A673 (cell line): Measurements from ENCODE around the gene SPATA6L. TPM values are rescaled to one million over a fixed set of nuclear protein-coding genes. Genes with fewer than 3 reads are reported as not detected.

Experiments
- BruUV-seq: library from RNA; stranded (reverse); fragments of 400-500 nt; replicated peaks from 2 replicates; lab custom pipeline; 2021; lab: Mats Ljungman, UMichigan
- CTCF ChIA-PET: fragments of 300-600 bp; sonication (Branson Sonifier 250); formaldehyde crosslinking; loops from one replicate; lab custom pipeline; 2022; ENCODE audit warnings: antibody characterized with exemption; lab: Charles Lee
- POLR2A ChIA-PET: fragments of 300-600 bp; sonication (Branson Sonifier 250); formaldehyde crosslinking; loops from one replicate; lab custom pipeline; 2022; ENCODE audit warnings: antibody characterized with exemption; ENCODE audit not compliant: low non-redundant PET; lab: Charles Lee
- DNase-seq: peaks from one replicate; pipeline ENCODE4 v3.0.0-alpha.2; 2015; ENCODE audit warnings: low spot score
- H3K27ac ChIP-seq: fragments of 200-600 bp; sonication (generic); 2 replicates; pipeline ENCODE4 v1.5.1; 2016; ENCODE audit warnings: mixed run types, low read depth, mild to moderate bottlenecking, mixed read lengths, antibody characterized with exemption, low read length; ENCODE audit not compliant: poor library complexity, severe bottlenecking
- H3K27me3 ChIP-seq: fragments of 200-600 bp; sonication (generic); replicated peaks from 2 replicates; pipeline ENCODE4 v1.6.1; 2017; ENCODE audit warnings: mixed run types, low read depth, mild to moderate bottlenecking, mixed read lengths, antibody characterized with exemption, low read length; ENCODE audit not compliant: insufficient read depth, poor library complexity
- H3K36me3 ChIP-seq: fragments of 200-600 bp; sonication (generic); 2 replicates; pipeline ENCODE4 v1.6.1; 2016; ENCODE audit warnings: mixed run types, mild to moderate bottlenecking, mixed read lengths, antibody characterized with exemption, low read length; ENCODE audit not compliant: insufficient read depth, poor library complexity, severe bottlenecking
- H3K4me1 ChIP-seq: fragments of 200-600 bp; sonication (generic); 2 replicates; pipeline ENCODE4 v1.6.1; 2017; ENCODE audit warnings: mixed run types, mild to moderate bottlenecking, mixed read lengths, antibody characterized with exemption, low read length; ENCODE audit not compliant: insufficient read depth, poor library complexity, severe bottlenecking
- H3K4me3 ChIP-seq: fragments of 200-600 bp; sonication (generic); 2 replicates; pipeline ENCODE4 v1.5.1; 2016; ENCODE audit warnings: low read depth, mixed run types, mild to moderate bottlenecking, mixed read lengths, low read length; ENCODE audit not compliant: poor library complexity, severe bottlenecking
- H3K9me3 ChIP-seq: fragments of 200-600 bp; sonication (generic); 2 replicates; pipeline ENCODE4 v1.6.1; 2016; ENCODE audit warnings: mixed run types, low read depth, mild to moderate bottlenecking, mixed read lengths, antibody characterized with exemption, low read length; ENCODE audit not compliant: poor library complexity, severe bottlenecking
- CTCF ChIP-seq: fragments of 300-800, 200-600 bp; sonication (generic); conservative IDR thresholded peaks from 2 replicates; pipeline ENCODE4 v1.5.1; 2017; ENCODE audit warnings: low read depth, mild to moderate bottlenecking, antibody characterized with exemption, low read length, moderate library complexity, mixed read lengths
- EZH2 ChIP-seq: fragments of 200-600 bp; sonication (generic); IDR thresholded peaks from 2 replicates; pipeline ENCODE4 v1.6.1; 2017; ENCODE audit warnings: borderline replicate concordance, low read depth, mild to moderate bottlenecking, mixed read lengths, antibody characterized with exemption, low read length; ENCODE audit not compliant: poor library complexity, severe bottlenecking
- intact Hi-C: fragments of 100-400 bp; cut with micrococcal nuclease; formaldehyde crosslinking; loops from one replicate; pipeline ENCODE4 v1.10.0; 2022; ENCODE audit not compliant: unreplicated experiment
- total RNA-seq: library from RNA; stranded (reverse); gene quantifications from 2 replicates; pipeline ENCODE4 v1.2.3, GENCODE V29; 2021

The SPATA6L gene
- total RNA-seq, 1 experiment from 2014 or later = 21.2 TPM

- Histone ChIP-seq H3K36me3 (peaks cover 18% of the 10 kb centered on the region), H3K27ac (peak overlapping the region; percentile 98), H3K4me1 (peaks cover 25% of the 10 kb centered on the region), H3K9me3 (no peaks in the 10 kb centered on the region), H3K4me3 (peak overlapping the region; percentile 79), H3K27me3 (no peaks in the 10 kb centered on the region)
- ChIA-PET POLR2A (no interaction called here), CTCF (interaction anchor here (0.6 kb wide), 1 partner anchor 81 kb away, joined by 3 read pairs; no protein-coding TSS in a partner anchor)
- peak; percentile 59 for DNase-seq
- no peak for TF ChIP-seq EZH2
- TF ChIP-seq CTCF = no peak
- intact Hi-C loops = loop anchor here (1.0 kb wide), 1 partner anchor 16 kb away; the partner anchor contains the start of gene CDC37L1
- BruUV-seq = no TSS peak
Measured at GRCh38 chr9:4662989-4663792, 3.1 kb downstream of the SPATA6L start.

GRCh38 chr9:4662108-4662988 lies 3.9 kb downstream of the SPATA6L start, which contains the start of gene PLPP6:
Gene PLPP6 (plus strand): TSS chr9:4662294. CDS start chr9:4662376, 82 bp downstream.
- peaks cover 18% of the 10 kb centered on the region for H3K36me3 ChIP-seq
- POLR2A ChIA-PET = no interaction called here
- peak; percentile 57 for TF ChIP-seq CTCF
- no peak for TF ChIP-seq EZH2

GRCh38 chr9:4661611-4662010 lies 4.7 kb downstream of the SPATA6L start:
- intact Hi-C loops = loop anchor here (1.0 kb wide), 1 partner anchor 18 kb away; the partner anchor contains the start of gene CDC37L1
- Histone ChIP-seq H3K4me1 (peaks cover 29% of the 10 kb centered on the region), H3K27ac (peak overlapping the region; percentile 98), H3K27me3 (no peaks in the 10 kb centered on the region), H3K9me3 (no peaks in the 10 kb centered on the region), H3K36me3 (peaks cover 18% of the 10 kb centered on the region), H3K4me3 (peak overlapping the region; percentile 79)
- CTCF ChIA-PET = no interaction called here
- TF ChIP-seq EZH2 (no peak), CTCF (no peak)
- DNase-seq = peak; percentile 52
- BruUV-seq = TSS peak; percentile 14
- POLR2A ChIA-PET = no interaction called here

More at GRCh38 chr9:4662108-4662988, 3.9 kb downstream of the SPATA6L start, which contains the start of gene PLPP6:
- Histone ChIP-seq H3K4me3 (peak within 1 kb of the TSS; percentile 79), H3K4me1 (peaks cover 28% of the 10 kb centered on the region), H3K27ac (peak within 1 kb of the TSS; percentile 98), H3K9me3 (no peaks in the 10 kb centered on the region), H3K27me3 (no peaks in the 10 kb centered on the region)
- intact Hi-C loops = loop anchor here (1.0 kb wide), 1 partner anchor 17 kb away; the partner anchor contains the start of gene CDC37L1
- peak; percentile 93 for DNase-seq
- no TSS peak for BruUV-seq
- CTCF ChIA-PET = interaction anchor here (0.6 kb wide), 1 partner anchor 82 kb away, joined by 3 read pairs; no protein-coding TSS in a partner anchor
